Mesendoderm (in vitro differentiated cells): Measurements from ENCODE around the gene COL4A2.

Source experiments
- DNase-seq: peaks from one replicate; pipeline ENCODE4 v3.0.0; 2013
- H2AK5ac ChIP-seq: 2 replicates; pipeline ENCODE4 v1.6.1; 2013; ENCODE audit warnings: low read length, inconsistent platforms
- H2BK120ac ChIP-seq: 2 replicates; pipeline ENCODE4 v1.6.1; 2013; ENCODE audit warnings: low read depth, mild to moderate bottlenecking, low read length, moderate library complexity, mixed read lengths
- H2BK15ac ChIP-seq: replicated peaks from 2 replicates; pipeline ENCODE4 v1.6.1; 2013; ENCODE audit warnings: low read depth, mild to moderate bottlenecking, moderate library complexity
- H2BK5ac ChIP-seq: 2 replicates; pipeline ENCODE4 v1.6.1; 2013; ENCODE audit warnings: low read length, inconsistent platforms
- H3K18ac ChIP-seq: 2 replicates; pipeline ENCODE4 v1.6.1; 2013; ENCODE audit warnings: mild to moderate bottlenecking, low read length, mixed read lengths
- H3K23ac ChIP-seq: one replicate; pipeline ENCODE4 v1.6.1; 2013; ENCODE audit warnings: low read length
- H3K27ac ChIP-seq: 2 replicates; pipeline ENCODE4 v1.5.1; 2013; ENCODE audit warnings: low read depth, mild to moderate bottlenecking, inconsistent platforms, low read length, moderate library complexity
- H3K27me3 ChIP-seq: 2 replicates; pipeline ENCODE4 v1.6.1; 2013; ENCODE audit warnings: low read length, control low read depth, mild to moderate bottlenecking, inconsistent platforms; ENCODE audit not compliant: insufficient read depth, poor library complexity
- H3K36me3 ChIP-seq: 2 replicates; pipeline ENCODE4 v1.6.1; 2013; ENCODE audit warnings: low read length, inconsistent platforms; ENCODE audit not compliant: control insufficient read depth, insufficient read depth
- H3K4ac ChIP-seq: one replicate; pipeline ENCODE4 v1.6.1; 2013; ENCODE audit warnings: low read depth, mild to moderate bottlenecking, low read length, moderate library complexity
- H3K4me1 ChIP-seq: 2 replicates; pipeline ENCODE4 v1.6.1; 2013; ENCODE audit warnings: low read depth, low read length, inconsistent platforms; ENCODE audit not compliant: control insufficient read depth
- H3K4me2 ChIP-seq: 2 replicates; pipeline ENCODE4 v1.6.1; 2013; ENCODE audit warnings: low read length
- H3K4me3 ChIP-seq: 2 replicates; pipeline ENCODE4 v1.5.1; 2013; ENCODE audit warnings: mild to moderate bottlenecking, low read length
- H3K56ac ChIP-seq: one replicate; pipeline ENCODE4 v1.6.1; 2013; ENCODE audit warnings: low read length
- H3K79me1 ChIP-seq: 2 replicates; pipeline ENCODE4 v1.6.1; 2013; ENCODE audit warnings: low read length, inconsistent platforms
- H3K79me2 ChIP-seq: 2 replicates; pipeline ENCODE4 v1.6.1; 2013; ENCODE audit warnings: mild to moderate bottlenecking, low read length; ENCODE audit not compliant: control insufficient read depth, insufficient read depth
- H3K9ac ChIP-seq: 2 replicates; pipeline ENCODE4 v1.6.1; 2013; ENCODE audit warnings: low read length, inconsistent platforms
- H4K5ac ChIP-seq: one replicate; pipeline ENCODE4 v1.6.1; 2013; ENCODE audit warnings: low read length
- H4K8ac ChIP-seq: one replicate; pipeline ENCODE4 v1.6.1; 2013; ENCODE audit warnings: low read depth, mild to moderate bottlenecking, control low read depth, low read length, moderate library complexity
- WGBS: extraction: QIAGEN DNeasy Blood & Tissue Kit; methylation state at CpG from one replicate; pipeline ENCODE4 v1.1.7; 2013; ENCODE audit warnings: low lambda C conversion rate, missing lambda C conversion rate; ENCODE audit not compliant: insufficient coverage; ENCODE audit errors: extremely low coverage; 5-methylcytosine and 5-hydroxymethylcytosine counted together

COL4A2 gene

GRCh38 chr13:110409581-110409992 lies 102.5 kb downstream of the COL4A2 start:
- H3K79me1 ChIP-seq: peaks cover 1% of the 10 kb centered on the region
- no peak overlapping the region for H3K9ac ChIP-seq
- peaks cover 4% of the 10 kb centered on the region for H3K4me1 ChIP-seq
- no peak for DNase-seq
- no peak overlapping the region for H3K4ac ChIP-seq
- no peak overlapping the region for H2BK5ac ChIP-seq
- no peak overlapping the region for H4K5ac ChIP-seq
- no peak overlapping the region for H2BK120ac ChIP-seq
- H3K18ac ChIP-seq: no peak overlapping the region
- no peak overlapping the region for H3K56ac ChIP-seq
- no peaks in the 10 kb centered on the region for H3K36me3 ChIP-seq
- no peak overlapping the region for H4K8ac ChIP-seq
- no CpG with 5 or more reads among the region's 13 CpGs for WGBS
- no peak overlapping the region for H3K4me3 ChIP-seq
- no peak overlapping the region for H2AK5ac ChIP-seq
- H3K27me3 ChIP-seq: no peaks in the 10 kb centered on the region
- H3K79me2 ChIP-seq: no peaks in the 10 kb centered on the region
- no peak overlapping the region for H3K27ac ChIP-seq
- H3K4me2 ChIP-seq: no peak overlapping the region
- H3K23ac ChIP-seq: no peak overlapping the region
- no peak overlapping the region for H2BK15ac ChIP-seq

DNA sequence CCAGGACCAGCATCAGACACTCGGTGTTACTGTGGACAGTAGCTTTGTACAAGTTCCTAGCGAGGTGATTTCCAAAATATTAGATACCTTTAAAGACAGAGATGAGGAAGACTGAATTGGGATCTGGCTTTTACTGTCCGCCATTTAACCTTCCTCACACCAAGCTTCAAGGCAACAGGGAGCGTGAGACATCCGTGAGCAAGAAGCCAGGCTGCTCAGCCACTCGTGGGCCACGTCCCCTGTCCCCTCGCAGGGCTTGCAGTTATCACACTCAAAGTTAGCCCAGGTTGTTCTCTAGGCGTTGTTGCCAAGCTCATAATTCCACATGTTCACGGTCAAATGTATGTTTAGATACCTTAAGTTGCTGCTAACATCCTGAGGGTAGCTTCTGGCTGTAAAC lies 102.9 kb downstream of the COL4A2 start:
- Histone ChIP-seq H3K36me3 (no peaks in the 10 kb centered on the region), H4K8ac (no peak overlapping the region), H2BK120ac (no peak overlapping the region), H3K4me1 (peaks cover 6% of the 10 kb centered on the region), H3K4ac (no peak overlapping the region), H3K9ac (no peak overlapping the region), H3K79me1 (peaks cover 1% of the 10 kb centered on the region), H3K4me3 (no peak overlapping the region), H2BK15ac (no peak overlapping the region), H3K27ac (no peak overlapping the region), H4K5ac (no peak overlapping the region), H2BK5ac (no peak overlapping the region), H3K23ac (no peak overlapping the region), H2AK5ac (no peak overlapping the region), H3K79me2 (no peaks in the 10 kb centered on the region), H3K18ac (no peak overlapping the region), H3K56ac (no peak overlapping the region), H3K27me3 (no peaks in the 10 kb centered on the region), H3K4me2 (no peak overlapping the region)
- no peak for DNase-seq
- WGBS: no CpG with 5 or more reads among the region's 10 CpGs

DNA sequence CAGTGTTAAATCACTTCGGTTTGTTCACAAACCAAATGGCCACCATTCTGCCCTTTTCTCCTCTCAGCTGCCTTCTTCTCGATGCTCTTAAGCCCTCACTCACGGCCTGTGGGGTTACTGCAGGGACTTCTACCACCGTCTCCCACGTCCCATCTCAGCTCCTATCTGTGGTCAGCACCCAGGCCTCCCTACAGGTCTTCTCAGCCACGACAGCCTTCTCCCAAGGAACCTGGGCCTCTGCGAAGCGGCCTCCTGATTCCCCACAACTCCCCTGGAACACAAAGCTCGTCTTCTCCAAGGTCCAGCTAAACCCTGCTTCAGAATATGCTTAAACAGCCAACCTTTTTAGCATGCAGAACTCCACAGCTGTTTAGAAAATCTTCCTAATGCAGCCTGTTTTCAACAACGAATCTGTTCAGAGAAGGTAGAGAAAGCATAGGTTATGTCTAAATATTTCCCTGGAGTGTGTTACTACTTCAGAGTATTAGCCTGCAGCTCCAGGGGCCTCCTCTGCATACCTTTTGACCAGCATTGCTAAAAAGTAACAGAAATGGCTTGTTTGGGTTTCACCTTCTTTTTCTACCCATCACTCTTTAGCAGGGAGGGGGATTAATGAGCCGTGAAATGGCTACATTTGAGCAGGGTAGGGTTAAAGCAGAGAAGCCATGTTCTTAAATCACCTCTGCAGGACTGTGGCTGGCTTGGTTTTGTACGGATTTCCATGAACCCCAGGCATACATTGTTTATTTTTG lies 104.0 kb downstream of the COL4A2 start:
- Histone ChIP-seq H3K9ac (no peak overlapping the region), H2BK5ac (no peak overlapping the region), H3K79me2 (no peaks in the 10 kb centered on the region), H3K23ac (no peak overlapping the region), H2BK15ac (no peak overlapping the region), H3K27me3 (no peaks in the 10 kb centered on the region), H2AK5ac (no peak overlapping the region), H3K4me1 (peaks cover 10% of the 10 kb centered on the region), H4K8ac (no peak overlapping the region), H3K4ac (no peak overlapping the region), H3K56ac (no peak overlapping the region), H3K4me3 (no peak overlapping the region), H3K36me3 (no peaks in the 10 kb centered on the region), H2BK120ac (no peak overlapping the region), H3K27ac (no peak overlapping the region), H4K5ac (no peak overlapping the region), H3K4me2 (no peak overlapping the region), H3K79me1 (peaks cover 1% of the 10 kb centered on the region), H3K18ac (no peak overlapping the region)
- DNase-seq: no peak
- WGBS: no CpG with 5 or more reads among the region's 12 CpGs

GRCh38 chr13:110411688-110412059 lies 104.6 kb downstream of the COL4A2 start:
- Histone ChIP-seq H3K79me1 (peaks cover 1% of the 10 kb centered on the region), H3K27ac (no peak overlapping the region), H3K56ac (no peak overlapping the region), H4K5ac (no peak overlapping the region), H2BK5ac (no peak overlapping the region), H2BK15ac (no peak overlapping the region), H3K23ac (no peak overlapping the region), H3K36me3 (no peaks in the 10 kb centered on the region), H3K9ac (no peak overlapping the region), H3K18ac (no peak overlapping the region), H3K4me2 (no peak overlapping the region), H2AK5ac (no peak overlapping the region), H2BK120ac (no peak overlapping the region), H3K4ac (peak overlapping the region; percentile 10), H3K4me1 (peaks cover 10% of the 10 kb centered on the region), H3K27me3 (no peaks in the 10 kb centered on the region), H3K4me3 (no peak overlapping the region), H3K79me2 (no peaks in the 10 kb centered on the region), H4K8ac (no peak overlapping the region)
- DNase-seq: no peak
- no CpG with 5 or more reads among the region's 3 CpGs for WGBS

DNA sequence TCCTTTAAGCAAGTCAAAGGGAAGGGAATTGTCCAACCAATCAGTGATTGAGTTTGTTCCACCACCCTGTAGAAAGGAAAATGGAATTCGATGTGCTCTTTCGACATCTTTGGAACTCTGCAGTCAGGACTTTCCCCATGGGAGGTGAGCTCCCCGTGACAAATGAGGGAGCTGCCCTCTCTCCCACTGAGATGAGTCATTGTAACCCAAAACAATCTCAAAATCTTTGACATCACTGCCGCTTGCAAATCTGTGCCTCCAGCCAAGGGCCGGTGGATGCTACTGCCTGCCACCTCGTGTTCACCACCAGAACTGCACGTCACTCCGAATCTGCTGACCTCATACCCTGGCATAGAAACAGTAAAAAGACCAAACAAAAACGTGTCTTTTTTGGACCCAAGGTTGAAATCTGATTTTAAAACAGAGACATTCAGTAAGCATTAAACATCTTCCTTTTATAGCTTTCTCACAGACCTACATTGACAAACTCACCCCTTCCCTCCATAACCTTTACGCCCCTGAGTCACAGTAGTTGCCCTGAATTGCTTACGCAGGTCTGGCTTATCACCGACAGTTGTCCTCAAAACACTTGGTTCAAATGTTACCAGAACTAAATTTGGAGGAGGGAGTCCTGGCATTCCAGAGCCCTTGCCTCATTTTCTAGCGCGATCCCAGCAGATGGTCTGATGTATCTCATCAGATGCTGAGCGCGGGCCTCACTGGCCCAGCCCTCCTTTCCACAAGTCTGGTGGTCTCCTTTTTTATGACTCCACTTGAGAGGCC lies 105.2 kb downstream of the COL4A2 start:
- Histone ChIP-seq H3K18ac (peak overlapping the region; percentile 16), H2BK120ac (no peak overlapping the region), H3K4ac (no peak overlapping the region), H3K79me1 (peaks cover 1% of the 10 kb centered on the region), H3K79me2 (no peaks in the 10 kb centered on the region), H3K4me1 (peaks cover 10% of the 10 kb centered on the region), H3K9ac (no peak overlapping the region), H2AK5ac (no peak overlapping the region), H3K4me2 (no peak overlapping the region), H3K27ac (no peak overlapping the region), H3K56ac (no peak overlapping the region), H3K27me3 (no peaks in the 10 kb centered on the region), H4K5ac (no peak overlapping the region), H2BK15ac (no peak overlapping the region), H2BK5ac (no peak overlapping the region), H3K4me3 (no peak overlapping the region), H3K23ac (no peak overlapping the region), H3K36me3 (no peaks in the 10 kb centered on the region), H4K8ac (no peak overlapping the region)
- no CpG with 5 or more reads among the region's 16 CpGs for WGBS
- DNase-seq: peak; percentile 97
